Esophagus (tissue), 2 donors: ENCODE measurements around the gene NT5DC2. TPM values are rescaled to one million over a fixed set of nuclear protein-coding genes. Genes with fewer than 3 reads are reported as not detected.
A peak's percentile ranks its signal among the peaks of the same experiment; 100 is the strongest.

Source experiments
- H3K27ac ChIP-seq, 2 donors: one replicate each; pipeline ENCODE4 v1.5.1; 2013; ENCODE audit warnings: low read depth in 2 of 2, mild to moderate bottlenecking in 2 of 2, inconsistent platforms in 1 of 2, low read length in 1 of 2, moderate library complexity in 1 of 2
- H3K27me3 ChIP-seq, 2 donors: one replicate each; pipeline ENCODE4 v1.6.1; 2013; ENCODE audit warnings: low read length in 2 of 2, control low read depth in 1 of 2, mild to moderate bottlenecking in 1 of 2; ENCODE audit not compliant: insufficient read depth in 2 of 2, control insufficient read depth in 1 of 2
- H3K36me3 ChIP-seq, 2 donors: one replicate each; pipeline ENCODE4 v1.6.1; 2013; ENCODE audit warnings: low read length in 1 of 2; ENCODE audit not compliant: control insufficient read depth in 2 of 2, insufficient read depth in 2 of 2
- H3K4me1 ChIP-seq, 2 donors: one replicate each; pipeline ENCODE4 v1.6.1; 2013; ENCODE audit warnings: low read length in 1 of 2; ENCODE audit not compliant: control insufficient read depth in 2 of 2, insufficient read depth in 2 of 2
- H3K4me3 ChIP-seq, 2 donors: one replicate each; pipeline ENCODE4 v1.5.1; 2013; ENCODE audit warnings: low read length in 2 of 2, mild to moderate bottlenecking in 2 of 2, low read depth in 1 of 2, moderate library complexity in 1 of 2
- H3K9me3 ChIP-seq, 2 donors: one replicate each; pipeline ENCODE4 v1.6.1; 2013; ENCODE audit warnings: mild to moderate bottlenecking in 2 of 2, low read depth in 1 of 2, low read length in 1 of 2, moderate library complexity in 1 of 2; ENCODE audit not compliant: control insufficient read depth in 2 of 2, insufficient read depth in 1 of 2
- WGBS, 2 donors: extraction: QIAGEN DNeasy Blood & Tissue Kit; methylation state at CpG; one replicate each; pipeline ENCODE4 v1.1.7; 2013; 5-methylcytosine and 5-hydroxymethylcytosine counted together
- polyA plus RNA-seq, 2 donors: library from polyadenylated mRNA; stranded (reverse); fragments of 200-250 nt; gene quantifications; one replicate each; pipeline ENCODE4 v1.2.3, GENCODE V29; 2013
- donor health status: healthy with polysubstance abuse.
- donor health status: Bipolar disorder and iron deficiency.

The NT5DC2 gene
- polyA plus RNA-seq, 2 donors, result 81.7 to 93.7 TPM

DNA sequence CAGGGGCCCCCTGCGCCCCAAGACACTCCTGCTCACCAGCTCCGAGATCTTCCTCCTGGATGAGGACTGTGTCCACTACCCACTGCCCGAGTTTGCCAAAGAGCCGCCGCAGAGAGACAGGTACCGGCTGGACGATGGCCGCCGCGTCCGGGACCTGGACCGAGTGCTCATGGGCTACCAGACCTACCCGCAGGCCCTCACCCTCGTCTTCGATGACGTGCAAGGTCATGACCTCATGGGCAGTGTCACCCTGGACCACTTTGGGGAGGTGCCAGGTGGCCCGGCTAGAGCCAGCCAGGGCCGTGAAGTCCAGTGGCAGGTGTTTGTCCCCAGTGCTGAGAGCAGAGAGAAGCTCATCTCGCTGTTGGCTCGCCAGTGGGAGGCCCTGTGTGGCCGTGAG is 41.6 kb downstream of the NT5DC2 start:
- Histone ChIP-seq H3K27ac (no peak overlapping the region), H3K4me3 (no peak overlapping the region), H3K36me3 (peaks cover 12 to 55% of the 10 kb centered on the region in 2 donors), H3K9me3 (no peaks in the 10 kb centered on the region), H3K27me3 (no peaks in the 10 kb centered on the region), H3K4me1 (peaks cover 0 to 3% of the 10 kb centered on the region in 2 donors)
- WGBS, 2 donors, result 87 to 91% methylated on average over 21 of the region's 21 CpGs

DNA sequence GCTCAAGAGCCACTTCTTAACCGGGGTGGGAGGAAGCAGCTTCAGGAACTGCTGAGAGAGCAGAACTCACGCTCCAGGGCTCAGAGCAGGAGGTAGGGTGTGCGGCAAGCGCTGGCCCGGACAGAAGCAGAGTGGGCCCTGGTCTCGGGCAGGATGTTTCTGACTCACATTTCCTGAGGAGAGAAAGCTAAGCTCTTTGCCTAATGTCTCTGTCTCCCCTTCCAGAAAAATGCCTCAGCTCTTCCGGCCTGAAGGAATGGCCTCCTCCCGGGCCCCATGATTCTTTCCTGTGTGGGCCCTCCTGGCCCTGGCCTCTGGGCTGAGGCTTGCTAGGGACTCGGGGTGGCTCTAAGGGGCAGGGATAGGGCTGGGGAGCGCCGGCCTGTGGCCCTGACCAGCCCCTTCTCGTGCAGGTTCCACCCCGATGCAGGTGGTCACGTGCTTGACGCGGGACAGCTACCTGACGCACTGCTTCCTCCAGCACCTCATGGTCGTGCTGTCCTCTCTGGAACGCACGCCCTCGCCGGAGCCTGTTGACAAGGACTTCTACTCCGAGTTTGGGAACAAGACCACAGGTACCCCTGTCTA is 42.6 kb downstream of the NT5DC2 start:
- Histone ChIP-seq H3K4me3 (no peak overlapping the region), H3K9me3 (no peaks in the 10 kb centered on the region), H3K36me3 (peaks cover 12 to 60% of the 10 kb centered on the region in 2 donors), H3K4me1 (peaks cover 0 to 3% of the 10 kb centered on the region in 2 donors), H3K27me3 (no peaks in the 10 kb centered on the region), H3K27ac (peak overlapping the region in 1 of 2 donors; percentile 20)
- 83 to 85% methylated on average over 23 of the region's 23 CpGs for whole genome bisulfite sequencing, 2 donors

DNA sequence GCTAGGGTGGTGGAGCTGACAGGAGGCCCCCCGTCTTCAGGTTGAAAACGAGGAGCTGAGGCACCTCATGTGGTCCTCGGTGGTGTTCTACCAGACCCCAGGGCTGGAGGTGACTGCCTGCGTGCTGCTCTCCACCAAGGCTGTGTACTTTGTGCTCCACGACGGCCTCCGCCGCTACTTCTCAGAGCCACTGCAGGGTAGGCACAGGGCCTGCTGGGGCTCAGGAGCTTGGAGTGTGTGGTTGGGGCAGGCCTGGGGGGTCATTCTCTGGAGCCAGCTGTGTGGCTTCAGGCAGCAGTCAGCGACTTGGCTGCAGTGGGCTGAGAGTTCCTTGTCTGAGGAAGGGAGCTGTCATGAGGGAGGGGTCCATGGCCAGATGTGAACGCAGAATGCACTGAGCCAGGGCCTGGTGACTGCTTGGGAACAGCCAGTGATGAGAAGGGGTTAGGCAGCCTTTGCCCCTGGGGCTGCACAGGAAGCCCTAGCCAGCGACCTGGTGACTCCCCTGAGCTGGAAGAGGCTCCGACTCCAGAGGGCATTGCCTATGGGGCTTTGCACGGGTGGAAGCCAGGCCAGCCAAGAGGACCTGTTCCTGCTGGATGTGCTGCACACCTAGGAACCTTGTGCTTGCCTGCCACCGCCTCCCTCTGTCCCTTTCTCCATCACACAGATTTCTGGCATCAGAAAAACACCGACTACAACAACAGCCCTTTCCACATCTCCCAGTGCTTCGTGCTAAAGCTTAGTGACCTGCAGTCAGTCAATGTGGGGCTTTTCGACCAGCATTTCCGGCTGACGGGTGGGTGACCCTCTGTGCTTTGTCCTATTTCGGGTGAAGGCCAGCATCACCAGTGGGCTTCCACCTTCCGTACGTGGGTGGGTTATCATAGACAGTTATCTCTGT is 43.4 kb downstream of the NT5DC2 start:
- Histone ChIP-seq H3K36me3 (peaks cover 12 to 64% of the 10 kb centered on the region in 2 donors), H3K4me3 (no peak overlapping the region), H3K9me3 (no peaks in the 10 kb centered on the region), H3K27me3 (no peaks in the 10 kb centered on the region), H3K27ac (peak overlapping the region in 1 of 2 donors; percentile 8), H3K4me1 (peaks cover 0 to 3% of the 10 kb centered on the region in 2 donors)
- WGBS, 2 donors, result 79% methylated on average over 22 of the region's 22 CpGs

DNA sequence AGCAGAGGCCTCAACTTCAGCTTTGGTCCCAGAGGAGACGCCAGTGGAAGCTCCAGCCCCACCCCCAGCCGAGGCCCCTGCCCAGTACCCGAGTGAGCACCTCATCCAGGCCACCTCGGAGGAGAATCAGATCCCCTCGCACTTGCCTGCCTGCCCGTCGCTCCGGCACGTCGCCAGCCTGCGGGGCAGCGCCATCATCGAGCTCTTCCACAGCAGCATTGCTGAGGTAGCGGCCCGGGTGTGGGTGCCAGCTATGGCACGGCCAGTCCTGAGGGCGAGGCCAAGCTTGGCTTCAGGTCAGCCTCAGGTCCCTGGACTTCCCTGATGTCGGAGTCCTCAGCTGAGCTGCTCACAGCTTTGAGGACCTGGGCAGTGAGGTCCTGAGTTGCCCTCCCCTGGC is 44.2 kb downstream of the NT5DC2 start:
- Histone ChIP-seq H3K4me1 (peaks cover 0 to 10% of the 10 kb centered on the region in 2 donors), H3K27ac (no peak overlapping the region), H3K4me3 (no peak overlapping the region), H3K36me3 (peaks cover 12 to 68% of the 10 kb centered on the region in 2 donors), H3K27me3 (no peaks in the 10 kb centered on the region), H3K9me3 (no peaks in the 10 kb centered on the region)
- 85 to 88% methylated on average over 18 of the region's 18 CpGs for WGBS, 2 donors

DNA sequence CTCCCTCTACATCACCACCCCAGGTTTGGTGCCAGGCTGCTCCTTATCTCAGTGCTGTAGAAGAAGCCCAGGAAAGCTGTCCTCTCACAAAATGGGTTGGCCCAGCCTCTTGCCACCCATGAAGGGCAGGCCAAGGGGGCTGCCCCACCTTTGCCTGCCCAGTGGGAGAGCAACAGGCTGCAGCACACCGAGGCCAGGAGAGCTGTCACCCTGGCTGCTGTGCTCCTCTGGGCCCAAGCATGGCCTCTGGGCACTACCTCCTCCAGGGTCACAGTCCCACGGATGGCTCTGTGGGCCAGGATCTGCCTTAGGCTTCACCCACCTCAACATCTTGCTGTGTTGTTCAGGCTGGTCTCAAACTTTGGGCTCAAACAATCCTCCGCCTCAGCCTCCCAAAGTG is 44.9 kb downstream of the NT5DC2 start:
- 85 to 87% methylated on average over 3 of the region's 3 CpGs for WGBS, 2 donors
- Histone ChIP-seq H3K27me3 (no peaks in the 10 kb centered on the region), H3K27ac (no peak overlapping the region), H3K4me1 (peaks cover 0 to 12% of the 10 kb centered on the region in 2 donors), H3K36me3 (peaks cover 12 to 69% of the 10 kb centered on the region in 2 donors), H3K4me3 (no peak overlapping the region), H3K9me3 (no peaks in the 10 kb centered on the region)

DNA sequence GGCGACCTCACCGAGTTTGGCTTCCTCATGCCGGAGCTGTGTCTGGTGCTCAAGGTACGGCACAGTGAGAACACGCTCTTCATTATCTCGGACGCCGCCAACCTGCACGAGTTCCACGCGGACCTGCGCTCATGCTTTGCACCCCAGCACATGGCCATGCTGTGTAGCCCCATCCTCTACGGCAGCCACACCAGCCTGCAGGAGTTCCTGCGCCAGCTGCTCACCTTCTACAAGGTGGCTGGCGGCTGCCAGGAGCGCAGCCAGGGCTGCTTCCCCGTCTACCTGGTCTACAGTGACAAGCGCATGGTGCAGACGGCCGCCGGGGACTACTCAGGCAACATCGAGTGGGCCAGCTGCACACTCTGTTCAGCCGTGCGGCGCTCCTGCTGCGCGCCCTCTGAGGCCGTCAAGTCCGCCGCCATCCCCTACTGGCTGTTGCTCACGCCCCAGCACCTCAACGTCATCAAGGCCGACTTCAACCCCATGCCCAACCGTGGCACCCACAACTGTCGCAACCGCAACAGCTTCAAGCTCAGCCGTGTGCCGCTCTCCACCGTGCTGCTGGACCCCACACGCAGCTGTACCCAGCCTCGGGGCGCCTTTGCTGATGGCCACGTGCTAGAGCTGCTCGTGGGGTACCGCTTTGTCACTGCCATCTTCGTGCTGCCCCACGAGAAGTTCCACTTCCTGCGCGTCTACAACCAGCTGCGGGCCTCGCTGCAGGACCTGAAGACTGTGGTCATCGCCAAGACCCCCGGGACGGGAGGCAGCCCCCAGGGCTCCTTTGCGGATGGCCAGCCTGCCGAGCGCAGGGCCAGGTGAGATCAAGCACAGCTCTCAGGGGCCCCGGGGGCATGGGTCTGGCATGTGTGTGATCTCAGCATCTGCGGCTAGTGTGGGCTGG is 45.6 kb downstream of the NT5DC2 start:
- Histone ChIP-seq H3K4me3 (no peak overlapping the region), H3K27me3 (no peaks in the 10 kb centered on the region), H3K36me3 (peaks cover 12 to 69% of the 10 kb centered on the region in 2 donors), H3K9me3 (no peaks in the 10 kb centered on the region), H3K4me1 (peaks cover 2 to 19% of the 10 kb centered on the region in 2 donors), H3K27ac (no peak overlapping the region)
- 95 to 96% methylated on average over 58 to 59 of the region's 59 CpGs for WGBS, 2 donors

DNA sequence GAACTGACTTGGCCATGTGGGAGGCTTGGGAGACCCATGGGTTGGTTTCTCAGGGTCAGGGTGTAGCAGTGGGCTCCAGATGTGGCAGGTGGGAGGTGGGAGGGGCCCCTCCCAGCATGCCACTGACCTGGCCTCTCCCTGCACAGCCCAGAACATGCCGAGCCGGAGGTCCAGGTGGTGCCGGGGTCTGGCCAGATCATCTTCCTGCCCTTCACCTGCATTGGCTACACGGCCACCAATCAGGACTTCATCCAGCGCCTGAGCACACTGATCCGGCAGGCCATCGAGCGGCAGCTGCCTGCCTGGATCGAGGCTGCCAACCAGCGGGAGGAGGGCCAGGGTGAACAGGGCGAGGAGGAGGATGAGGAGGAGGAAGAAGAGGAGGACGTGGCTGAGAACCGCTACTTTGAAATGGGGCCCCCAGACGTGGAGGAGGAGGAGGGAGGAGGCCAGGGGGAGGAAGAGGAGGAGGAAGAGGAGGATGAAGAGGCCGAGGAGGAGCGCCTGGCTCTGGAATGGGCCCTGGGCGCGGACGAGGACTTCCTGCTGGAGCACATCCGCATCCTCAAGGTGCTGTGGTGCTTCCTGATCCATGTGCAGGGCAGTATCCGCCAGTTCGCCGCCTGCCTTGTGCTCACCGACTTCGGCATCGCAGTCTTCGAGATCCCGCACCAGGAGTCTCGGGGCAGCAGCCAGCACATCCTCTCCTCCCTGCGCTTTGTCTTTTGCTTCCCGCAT is 46.4 kb downstream of the NT5DC2 start:
- WGBS, 2 donors, result 91 to 92% methylated on average over 30 to 31 of the region's 31 CpGs
- H3K36me3 ChIP-seq, result peaks cover 12 to 69% of the 10 kb centered on the region in 2 donors

DNA sequence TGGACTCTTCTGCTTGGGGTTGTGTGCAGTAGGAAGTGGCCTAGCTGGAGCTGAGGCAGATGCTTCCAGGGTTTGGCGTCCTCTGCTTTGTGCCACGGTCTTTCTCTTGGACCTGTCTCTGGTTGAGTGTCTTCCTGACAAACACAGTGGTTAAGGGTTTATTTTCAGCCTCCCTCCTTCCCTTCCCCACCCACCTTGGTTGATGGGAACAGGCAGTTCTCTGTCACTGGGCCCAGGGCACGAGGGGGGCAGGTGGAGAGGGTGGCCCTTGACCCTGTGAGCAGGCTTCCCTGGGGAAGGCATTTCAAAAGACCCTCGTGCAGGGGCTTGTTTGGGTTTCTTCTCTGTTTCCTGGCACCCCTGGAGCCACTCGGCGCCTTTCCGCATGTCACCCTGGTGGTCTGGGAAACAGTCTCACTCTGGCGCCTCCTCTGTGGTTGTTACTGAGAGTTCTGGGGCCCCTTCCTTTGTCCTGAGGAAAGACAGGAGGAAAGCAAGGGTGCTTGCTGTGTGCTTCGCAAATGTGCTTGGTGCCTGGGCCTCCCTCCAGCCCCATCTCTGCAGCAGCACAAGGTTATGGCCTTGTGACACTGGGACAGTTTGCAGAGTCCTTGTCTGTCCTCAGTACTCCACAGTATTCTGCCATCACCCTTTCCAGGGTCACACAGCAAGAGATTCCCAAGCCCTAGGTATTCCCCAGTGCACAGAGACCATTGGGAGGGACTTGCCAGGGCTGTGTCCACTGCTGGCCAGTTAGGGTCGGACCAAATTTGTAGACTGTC is 48.8 kb downstream of the NT5DC2 start:
- H3K27ac ChIP-seq, result peak overlapping the region; percentile 62 to 90
- no peak overlapping the region for H3K4me3 ChIP-seq
- H3K27me3 ChIP-seq, result no peaks in the 10 kb centered on the region
- 65 to 78% methylated on average over 10 of the region's 10 CpGs for WGBS, 2 donors
- H3K4me1 ChIP-seq, result peaks cover 4 to 21% of the 10 kb centered on the region in 2 donors
- H3K9me3 ChIP-seq, result no peaks in the 10 kb centered on the region
- H3K36me3 ChIP-seq, result peaks cover 10 to 72% of the 10 kb centered on the region in 2 donors

More for the DNA sequence above, 46.4 kb downstream of the NT5DC2 start:
- H3K27ac ChIP-seq, result no peak overlapping the region
- no peaks in the 10 kb centered on the region for H3K27me3 ChIP-seq
- no peak overlapping the region for H3K4me3 ChIP-seq
- H3K4me1 ChIP-seq, result peaks cover 4 to 21% of the 10 kb centered on the region in 2 donors
- no peaks in the 10 kb centered on the region for H3K9me3 ChIP-seq
